OCI-LY3 (cell line): ENCODE data around the gene AUTS2.

Experiments
- H2AFZ ChIP-seq: fragments of 200-600, 300-600 bp; shearing (Covaris generic); 2 replicates; pipeline ENCODE4 v1.6.0; 2014; ENCODE audit warnings: antibody characterized with exemption, low read depth, low read length
- H3K27ac ChIP-seq: fragments of 200-600, 300-600 bp; sonication (generic); 2 replicates; pipeline ENCODE4 v1.5.1; 2014; ENCODE audit warnings: mild to moderate bottlenecking, low read length, moderate library complexity, mixed read lengths
- H3K27me3 ChIP-seq: fragments of 200-600, 300-600 bp; sonication (generic); 2 replicates; pipeline ENCODE4 v1.6.1; 2014; ENCODE audit warnings: low read depth, low read length, mixed read lengths
- H3K36me3 ChIP-seq: fragments of 200-600, 300-600 bp; sonication (generic); replicated peaks from 2 replicates; pipeline ENCODE3; 2014; ENCODE audit warnings: low read depth, low read length, mixed read lengths
- H3K4me1 ChIP-seq: fragments of 300-600, 200-600 bp; sonication (generic); 2 replicates; pipeline ENCODE4 v1.6.1; 2014; ENCODE audit warnings: low read length, mixed read lengths
- H3K4me2 ChIP-seq: fragments of 200-600, 300-600 bp; sonication (generic); 2 replicates; pipeline ENCODE4 v1.6.1; 2014; ENCODE audit warnings: low read length, mixed read lengths
- H3K4me3 ChIP-seq: fragments of 300-600, 200-600 bp; sonication (generic); 2 replicates; pipeline ENCODE4 v1.5.1; 2014; ENCODE audit warnings: antibody characterized with exemption, mild to moderate bottlenecking, low read length, moderate library complexity
- H3K79me2 ChIP-seq: fragments of 300-600, 200-600 bp; shearing (Covaris generic); 2 replicates; pipeline ENCODE4 v1.6.1; 2014; ENCODE audit warnings: mild to moderate bottlenecking, low read length, mixed read lengths
- H3K9ac ChIP-seq: fragments of 300-600, 200-600 bp; shearing (Covaris generic); 2 replicates; pipeline ENCODE4 v1.6.0; 2014; ENCODE audit warnings: mild to moderate bottlenecking, low read length, moderate library complexity
- H3K9me3 ChIP-seq: fragments of 200-600, 300-600 bp; shearing (Covaris generic); 2 replicates; pipeline ENCODE4 v1.6.1; 2014; ENCODE audit warnings: low read length, mixed read lengths; ENCODE audit not compliant: insufficient read depth
- H4K20me1 ChIP-seq: fragments of 200-600, 300-600 bp; sonication (generic); 2 replicates; pipeline ENCODE4 v1.6.1; 2016; ENCODE audit warnings: low read length, mixed read lengths; ENCODE audit not compliant: insufficient read depth
- EZH2phosphoT487 ChIP-seq: fragments of 200-600 bp; shearing (Covaris generic); IDR thresholded peaks from 2 replicates; pipeline ENCODE4 v1.6.1; 2018; ENCODE audit warnings: antibody characterized with exemption, mixed run types, low read depth
- TF ChIP-seq, protein P1 (sequence below): fragments of 200-600, 300-600 bp; sonication (generic); IDR thresholded peaks from 2 replicates; pipeline ENCODE4 v1.5.1; 2014; ENCODE audit warnings: antibody characterized with exemption, low read length, low read depth

AUTS2 gene

DNA sequence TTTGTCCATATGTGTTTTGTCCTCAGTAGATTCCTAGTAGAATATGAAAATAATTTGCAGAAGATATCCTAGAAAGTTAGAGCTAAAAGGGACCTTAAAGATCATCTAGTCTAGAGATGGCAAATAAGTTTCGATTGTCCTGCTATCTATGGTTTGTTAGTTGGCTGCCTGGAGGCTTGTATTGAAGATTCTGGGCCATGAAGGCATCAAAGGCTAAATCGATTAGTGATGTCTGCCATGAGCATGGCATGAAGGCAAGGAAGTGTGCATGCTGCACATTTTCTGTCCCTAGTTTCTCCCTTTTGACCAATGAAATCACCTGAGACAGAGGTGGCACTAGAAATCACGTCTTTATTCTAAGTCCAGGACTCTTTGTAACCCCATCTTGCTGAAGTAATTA lies 979.9 kb downstream of the AUTS2 start:
- no peaks in the 10 kb centered on the region for H3K27me3 ChIP-seq
- H4K20me1 ChIP-seq = no peaks in the 10 kb centered on the region
- no peak overlapping the region for H3K27ac ChIP-seq
- H3K9me3 ChIP-seq = no peaks in the 10 kb centered on the region
- H3K9ac ChIP-seq = no peak overlapping the region
- no peaks in the 10 kb centered on the region for H3K79me2 ChIP-seq
- no peak overlapping the region for H3K4me3 ChIP-seq
- no peak overlapping the region for H3K4me2 ChIP-seq
- H3K36me3 ChIP-seq = no peaks in the 10 kb centered on the region
- no peak for TF ChIP-seq EZH2phosphoT487
- TF ChIP-seq, protein P1, sequence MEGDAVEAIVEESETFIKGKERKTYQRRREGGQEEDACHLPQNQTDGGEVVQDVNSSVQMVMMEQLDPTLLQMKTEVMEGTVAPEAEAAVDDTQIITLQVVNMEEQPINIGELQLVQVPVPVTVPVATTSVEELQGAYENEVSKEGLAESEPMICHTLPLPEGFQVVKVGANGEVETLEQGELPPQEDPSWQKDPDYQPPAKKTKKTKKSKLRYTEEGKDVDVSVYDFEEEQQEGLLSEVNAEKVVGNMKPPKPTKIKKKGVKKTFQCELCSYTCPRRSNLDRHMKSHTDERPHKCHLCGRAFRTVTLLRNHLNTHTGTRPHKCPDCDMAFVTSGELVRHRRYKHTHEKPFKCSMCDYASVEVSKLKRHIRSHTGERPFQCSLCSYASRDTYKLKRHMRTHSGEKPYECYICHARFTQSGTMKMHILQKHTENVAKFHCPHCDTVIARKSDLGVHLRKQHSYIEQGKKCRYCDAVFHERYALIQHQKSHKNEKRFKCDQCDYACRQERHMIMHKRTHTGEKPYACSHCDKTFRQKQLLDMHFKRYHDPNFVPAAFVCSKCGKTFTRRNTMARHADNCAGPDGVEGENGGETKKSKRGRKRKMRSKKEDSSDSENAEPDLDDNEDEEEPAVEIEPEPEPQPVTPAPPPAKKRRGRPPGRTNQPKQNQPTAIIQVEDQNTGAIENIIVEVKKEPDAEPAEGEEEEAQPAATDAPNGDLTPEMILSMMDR = no peak
- no peak overlapping the region for H2AFZ ChIP-seq
- H3K4me1 ChIP-seq = no peaks in the 10 kb centered on the region

DNA sequence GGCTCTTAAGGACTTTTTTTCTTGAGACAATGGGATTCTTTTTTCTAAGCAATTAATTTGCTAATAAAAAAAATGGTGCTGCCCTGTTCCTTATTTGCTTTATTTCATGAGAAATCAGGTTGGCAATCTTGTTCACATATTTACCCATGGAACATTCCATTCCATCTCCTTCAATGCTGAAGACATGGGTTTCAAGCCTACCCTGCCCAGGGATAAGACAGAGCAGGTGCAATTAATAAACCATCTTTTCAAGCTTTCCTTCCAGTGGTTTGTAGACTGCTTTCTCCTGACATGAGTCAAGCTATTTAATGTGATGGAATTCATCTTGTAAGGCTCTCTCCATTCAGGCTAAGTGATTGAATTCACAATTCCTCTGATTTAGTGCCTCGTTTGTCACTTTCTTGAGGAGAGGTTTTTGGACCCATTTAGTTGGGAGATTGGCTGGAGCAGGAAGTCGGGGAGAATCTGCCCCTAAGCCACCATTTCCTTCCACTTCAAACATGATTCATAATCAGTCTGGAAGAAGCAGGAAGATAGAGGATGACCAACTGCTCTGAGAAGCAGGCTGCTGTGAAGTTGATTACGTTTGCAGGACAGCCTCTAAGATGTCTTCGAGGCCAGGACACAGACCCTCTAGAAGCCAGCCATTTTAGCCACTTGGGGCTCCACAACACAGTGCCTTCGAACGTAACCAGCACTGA lies 981.3 kb downstream of the AUTS2 start:
- Histone ChIP-seq H3K4me1 (no peaks in the 10 kb centered on the region), H3K27me3 (no peaks in the 10 kb centered on the region), H3K36me3 (no peaks in the 10 kb centered on the region), H3K79me2 (no peaks in the 10 kb centered on the region), H3K9ac (no peak overlapping the region), H2AFZ (no peak overlapping the region), H4K20me1 (no peaks in the 10 kb centered on the region), H3K4me2 (no peak overlapping the region), H3K9me3 (no peaks in the 10 kb centered on the region), H3K27ac (no peak overlapping the region), H3K4me3 (no peak overlapping the region)
- TF ChIP-seq, protein P1 = no peak
- no peak for TF ChIP-seq EZH2phosphoT487

DNA sequence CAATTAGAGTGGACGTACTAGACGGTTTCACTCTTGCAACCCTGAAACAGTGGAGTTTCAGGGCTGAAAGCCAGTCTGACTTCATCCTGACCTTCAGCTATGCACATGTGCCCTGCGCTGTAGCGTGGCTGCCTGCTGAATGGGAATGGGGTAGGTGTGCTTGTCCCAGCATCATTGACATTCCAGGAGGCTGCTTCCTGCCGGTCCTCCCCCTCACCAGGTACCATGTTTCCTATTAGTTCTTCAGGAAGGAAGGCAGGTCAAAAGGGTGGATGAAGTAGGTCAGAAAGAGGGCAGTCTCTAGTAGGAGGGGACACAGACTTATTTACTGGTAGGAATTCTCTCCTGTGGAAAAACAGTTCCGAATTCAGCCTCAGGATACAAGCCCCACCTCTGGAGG lies 981.9 kb downstream of the AUTS2 start:
- no peaks in the 10 kb centered on the region for H3K79me2 ChIP-seq
- H2AFZ ChIP-seq = no peak overlapping the region
- no peak overlapping the region for H3K27ac ChIP-seq
- no peaks in the 10 kb centered on the region for H3K27me3 ChIP-seq
- H3K36me3 ChIP-seq = no peaks in the 10 kb centered on the region
- H3K4me1 ChIP-seq = no peaks in the 10 kb centered on the region
- H4K20me1 ChIP-seq = no peaks in the 10 kb centered on the region
- H3K4me2 ChIP-seq = no peak overlapping the region
- no peak overlapping the region for H3K9ac ChIP-seq
- no peaks in the 10 kb centered on the region for H3K9me3 ChIP-seq
- TF ChIP-seq, protein P1 = no peak
- TF ChIP-seq EZH2phosphoT487 = no peak
- H3K4me3 ChIP-seq = no peak overlapping the region

DNA sequence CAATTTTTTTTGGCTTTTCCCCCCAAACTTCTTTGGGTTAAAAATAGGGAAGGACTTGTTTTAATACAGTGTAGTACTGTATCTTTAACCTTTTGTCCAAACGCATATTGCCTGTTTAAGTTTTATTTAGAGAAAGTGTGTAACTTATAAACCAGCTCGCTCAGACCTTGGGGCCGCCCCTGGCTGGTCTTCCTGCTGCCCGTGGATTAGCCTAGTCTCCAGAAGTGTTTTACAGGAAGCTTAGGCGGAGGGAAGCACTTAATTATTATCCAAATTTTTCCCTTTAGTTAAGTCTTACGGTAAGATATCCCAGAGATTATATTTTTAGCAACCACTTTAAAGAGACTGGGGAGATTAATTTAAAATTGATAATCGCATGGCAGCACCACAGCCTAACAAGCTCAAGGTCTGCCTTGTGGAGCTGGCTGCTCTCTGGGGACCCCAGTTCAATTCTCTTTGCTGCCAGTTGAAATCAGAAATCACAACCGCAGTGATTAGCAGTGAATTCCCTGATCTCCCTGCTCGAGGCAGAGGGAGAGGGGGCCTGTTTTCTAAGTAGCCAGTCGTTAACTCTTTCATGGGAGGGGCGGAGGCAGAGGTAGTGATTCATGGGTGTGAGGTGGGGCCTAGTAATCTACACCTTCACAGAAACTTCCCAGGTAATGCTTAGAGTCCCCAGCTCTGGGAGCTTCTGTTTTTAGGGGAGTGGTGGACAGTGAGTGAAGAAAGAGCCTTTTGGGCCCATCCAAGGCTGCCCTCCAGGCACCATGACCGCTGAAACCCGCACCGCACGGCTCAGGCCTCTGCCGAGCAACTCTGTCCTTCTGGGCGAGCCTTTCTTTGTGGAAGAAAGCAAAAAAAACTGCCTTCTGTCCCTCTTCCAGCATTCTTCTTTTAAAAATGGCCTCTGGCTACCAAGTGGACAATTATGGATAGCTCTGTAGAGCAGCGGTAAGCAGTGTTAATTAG lies 984.9 kb downstream of the AUTS2 start:
- Histone ChIP-seq H2AFZ (no peak overlapping the region), H3K27me3 (no peaks in the 10 kb centered on the region), H3K79me2 (no peaks in the 10 kb centered on the region), H3K9me3 (no peaks in the 10 kb centered on the region), H3K36me3 (no peaks in the 10 kb centered on the region), H3K27ac (no peak overlapping the region), H4K20me1 (no peaks in the 10 kb centered on the region), H3K4me3 (no peak overlapping the region), H3K4me1 (no peaks in the 10 kb centered on the region), H3K4me2 (no peak overlapping the region), H3K9ac (no peak overlapping the region)
- TF ChIP-seq, protein P1 = no peak
- TF ChIP-seq EZH2phosphoT487 = no peak
